ENCODE results near the gene GPR39.

The GPR39 gene

GRCh38 chr2:132623096-132623839 lies 206.7 kb downstream of the GPR39 start:
- Mint-ChIP-seq H3K4me3 (no peak overlapping the region), H3K4me1 (no peaks in the 10 kb centered on the region), H3K27me3 (no peaks in the 10 kb centered on the region), H3K9me3 (peaks cover 0 to 9% of the 10 kb centered on the region in 2 donors), H3K27ac (no peak overlapping the region)
- ATAC-seq (no peak), DNase-seq (no peak)

GRCh38 chr2:132627536-132627935 lies 210.9 kb downstream of the GPR39 start:
- Mint-ChIP-seq H3K4me1 (no peaks in the 10 kb centered on the region), H3K27me3 (no peaks in the 10 kb centered on the region), H3K27ac (no peak overlapping the region), H3K9me3 (peaks cover 0 to 9% of the 10 kb centered on the region in 2 donors), H3K4me3 (no peak overlapping the region)
- ATAC-seq (no peak), DNase-seq (no peak)

- Mint-ChIP-seq H3K9me3 (peaks cover 7 to 18% of the 10 kb centered on the region in 2 donors), H3K4me3 (no peak overlapping the region), H3K27me3 (no peaks in the 10 kb centered on the region), H3K4me1 (no peaks in the 10 kb centered on the region), H3K27ac (no peak overlapping the region)
- DNase-seq = no peak
- no peak for ATAC-seq
Observed at GRCh38 chr2:132632000-132632649, 215.5 kb downstream of the GPR39 start.

GRCh38 chr2:132633635-132634034 lies 217.0 kb downstream of the GPR39 start:
- ATAC-seq (no peak), DNase-seq (no peak)
- H3K27me3 Mint-ChIP-seq = peaks cover 6% of the 10 kb centered on the region
- peaks cover 7 to 25% of the 10 kb centered on the region in 2 donors for H3K9me3 Mint-ChIP-seq
- no peaks in the 10 kb centered on the region for H3K4me1 Mint-ChIP-seq
- no peak overlapping the region for H3K4me3 Mint-ChIP-seq
- no peak overlapping the region for H3K27ac Mint-ChIP-seq

GRCh38 chr2:132636346-132636745 lies 219.7 kb downstream of the GPR39 start:
- ATAC-seq = no peak
- peaks cover 6% of the 10 kb centered on the region for H3K27me3 Mint-ChIP-seq
- H3K4me3 Mint-ChIP-seq = no peak overlapping the region
- peaks cover 7 to 25% of the 10 kb centered on the region in 2 donors for H3K9me3 Mint-ChIP-seq
- no peak overlapping the region for H3K27ac Mint-ChIP-seq
- no peak for DNase-seq
- no peaks in the 10 kb centered on the region for H3K4me1 Mint-ChIP-seq

GRCh38 chr2:132638313-132639040 lies 221.9 kb downstream of the GPR39 start:
- Mint-ChIP-seq H3K4me1 (no peaks in the 10 kb centered on the region), H3K27ac (no peak overlapping the region), H3K9me3 (peaks cover 5 to 22% of the 10 kb centered on the region in 2 donors), H3K27me3 (peaks cover 6% of the 10 kb centered on the region), H3K4me3 (no peak overlapping the region)
- ATAC-seq (no peak), DNase-seq (no peak)

GRCh38 chr2:132640116-132640515 lies 223.5 kb downstream of the GPR39 start:
- DNase-seq = no peak
- H3K27me3 Mint-ChIP-seq = peaks cover 9% of the 10 kb centered on the region
- H3K4me3 Mint-ChIP-seq = no peak overlapping the region
- H3K27ac Mint-ChIP-seq = no peak overlapping the region
- peaks cover 0 to 12% of the 10 kb centered on the region in 2 donors for H3K9me3 Mint-ChIP-seq
- no peaks in the 10 kb centered on the region for H3K4me1 Mint-ChIP-seq
- no peak for ATAC-seq

GRCh38 chr2:132641819-132642218 lies 225.2 kb downstream of the GPR39 start:
- H3K4me1 Mint-ChIP-seq = no peaks in the 10 kb centered on the region
- H3K27ac Mint-ChIP-seq = no peak overlapping the region
- H3K9me3 Mint-ChIP-seq = peaks cover 0 to 7% of the 10 kb centered on the region in 2 donors
- no peak overlapping the region for H3K4me3 Mint-ChIP-seq
- peaks cover 23% of the 10 kb centered on the region for H3K27me3 Mint-ChIP-seq
- DNase-seq (no peak), ATAC-seq (no peak)

GRCh38 chr2:132642415-132642814 lies 225.8 kb downstream of the GPR39 start:
- Mint-ChIP-seq H3K4me3 (no peak overlapping the region), H3K4me1 (no peaks in the 10 kb centered on the region), H3K27me3 (peaks cover 23% of the 10 kb centered on the region), H3K27ac (no peak overlapping the region), H3K9me3 (peaks cover 0 to 7% of the 10 kb centered on the region in 2 donors)
- ATAC-seq (no peak), DNase-seq (no peak)

GRCh38 chr2:132645176-132645575 lies 228.6 kb downstream of the GPR39 start:
- H3K9me3 Mint-ChIP-seq = no peaks in the 10 kb centered on the region
- peak overlapping the region in 1 of 2 donors; percentile 76 for H3K27ac Mint-ChIP-seq
- no peak overlapping the region for H3K4me3 Mint-ChIP-seq
- no peak for ATAC-seq
- peaks cover 29% of the 10 kb centered on the region for H3K27me3 Mint-ChIP-seq
- DNase-seq = no peak
- H3K4me1 Mint-ChIP-seq = no peaks in the 10 kb centered on the region

GRCh38 chr2:132645722-132646539 lies 229.3 kb downstream of the GPR39 start:
- ATAC-seq (no peak), DNase-seq (no peak)
- H3K27ac Mint-ChIP-seq = no peak overlapping the region

GRCh38 chr2:132646540-132647108 lies 230.0 kb downstream of the GPR39 start:
- Mint-ChIP-seq H3K9me3 (no peaks in the 10 kb centered on the region), H3K4me3 (no peak overlapping the region), H3K27ac (no peak overlapping the region), H3K4me1 (no peaks in the 10 kb centered on the region), H3K27me3 (peaks cover 29% of the 10 kb centered on the region)
- DNase-seq = no peak
- no peak for ATAC-seq

More at GRCh38 chr2:132645722-132646539, 229.3 kb downstream of the GPR39 start:
- H3K4me3 Mint-ChIP-seq = no peak overlapping the region
- no peaks in the 10 kb centered on the region for H3K4me1 Mint-ChIP-seq
- H3K9me3 Mint-ChIP-seq = no peaks in the 10 kb centered on the region
- peaks cover 29% of the 10 kb centered on the region for H3K27me3 Mint-ChIP-seq

- peaks cover 0 to 5% of the 10 kb centered on the region in 2 donors for H3K9me3 Mint-ChIP-seq
- H3K4me3 Mint-ChIP-seq = no peak overlapping the region
- DNase-seq (no peak), ATAC-seq (no peak)
- H3K4me1 Mint-ChIP-seq = no peaks in the 10 kb centered on the region
- no peak overlapping the region for H3K27ac Mint-ChIP-seq
- H3K27me3 Mint-ChIP-seq = peaks cover 13% of the 10 kb centered on the region
Observed at GRCh38 chr2:132651115-132652045, 234.8 kb downstream of the GPR39 start.

- Mint-ChIP-seq H3K27me3 (peaks cover 12% of the 10 kb centered on the region), H3K9me3 (peaks cover 0 to 5% of the 10 kb centered on the region in 2 donors), H3K4me3 (no peak overlapping the region), H3K4me1 (no peaks in the 10 kb centered on the region), H3K27ac (no peak overlapping the region)
- DNase-seq (no peak), ATAC-seq (no peak)
Observed at GRCh38 chr2:132652474-132652873, 235.9 kb downstream of the GPR39 start.
